GM13977 (cell line): ENCODE results near the gene CD74.
A peak's percentile ranks its signal among the peaks of the same experiment; 100 is the strongest.

Experiments used
- DNase-seq: peaks from one replicate; pipeline ENCODE4 v3.0.0; 2012; ENCODE audit warnings: low spot score
- in situ Hi-C: fragments of 300-500 bp; cut with MboI; formaldehyde crosslinking; loops from one replicate; pipeline ENCODE4 v1.12.0; 2022; ENCODE audit warnings: low sequenced_read_pairs, low pct_unique_long_range_greater_than_20kb, mixed read lengths, inconsistent platforms; ENCODE audit not compliant: unreplicated experiment
- TF ChIP-seq, protein P1 (sequence below): IDR thresholded peaks from 2 replicates; pipeline ENCODE4 v1.5.1; 2012; ENCODE audit warnings: mild to moderate bottlenecking, control low read depth; ENCODE audit not compliant: insufficient read depth; ENCODE audit errors: extremely low read depth, missing control alignments

The CD74 gene

DNA sequence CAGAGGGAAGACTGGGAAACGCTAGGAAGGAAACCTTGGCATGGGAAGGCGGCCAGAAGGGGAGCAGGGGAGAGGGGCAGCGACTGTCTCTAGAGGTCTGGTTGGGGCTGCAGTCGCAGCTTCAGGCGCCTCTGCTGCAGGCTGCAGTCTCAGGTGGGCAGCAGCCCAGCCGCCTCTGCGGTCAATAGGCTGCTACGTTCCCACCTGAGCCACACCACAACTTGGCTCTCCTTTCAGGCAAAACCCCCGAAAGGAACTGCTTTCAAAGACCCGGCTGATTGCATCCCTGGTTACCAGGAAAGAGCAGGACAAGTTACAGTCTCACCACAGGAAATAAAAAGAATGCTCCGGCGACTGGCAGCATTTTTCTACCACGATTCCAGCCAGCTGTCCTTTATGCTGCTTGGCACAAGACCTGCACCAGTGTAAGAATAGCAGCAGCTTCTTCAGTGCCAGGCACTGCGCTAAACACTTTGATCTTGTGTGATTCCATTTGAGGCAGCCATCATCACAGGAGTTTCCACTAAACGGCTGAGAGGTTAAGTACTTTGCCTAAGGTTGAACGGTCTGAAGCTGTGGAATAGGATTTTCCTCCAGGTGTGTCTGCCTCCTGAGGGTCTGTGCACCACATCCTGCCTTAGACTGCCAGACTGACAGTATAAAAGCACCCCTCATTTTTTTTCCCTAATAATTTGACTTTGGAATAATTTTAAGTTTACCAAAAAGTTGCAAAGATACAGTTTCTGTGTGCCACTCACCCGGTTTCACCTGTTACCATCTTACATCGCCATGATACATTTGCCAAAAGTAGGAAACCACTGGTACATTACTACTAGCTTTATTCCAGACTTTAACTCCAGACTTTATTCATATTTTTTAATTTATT, 29.3 kb upstream of the CD74 start:
- no peak for DNase-seq
- TF ChIP-seq, protein P1, sequence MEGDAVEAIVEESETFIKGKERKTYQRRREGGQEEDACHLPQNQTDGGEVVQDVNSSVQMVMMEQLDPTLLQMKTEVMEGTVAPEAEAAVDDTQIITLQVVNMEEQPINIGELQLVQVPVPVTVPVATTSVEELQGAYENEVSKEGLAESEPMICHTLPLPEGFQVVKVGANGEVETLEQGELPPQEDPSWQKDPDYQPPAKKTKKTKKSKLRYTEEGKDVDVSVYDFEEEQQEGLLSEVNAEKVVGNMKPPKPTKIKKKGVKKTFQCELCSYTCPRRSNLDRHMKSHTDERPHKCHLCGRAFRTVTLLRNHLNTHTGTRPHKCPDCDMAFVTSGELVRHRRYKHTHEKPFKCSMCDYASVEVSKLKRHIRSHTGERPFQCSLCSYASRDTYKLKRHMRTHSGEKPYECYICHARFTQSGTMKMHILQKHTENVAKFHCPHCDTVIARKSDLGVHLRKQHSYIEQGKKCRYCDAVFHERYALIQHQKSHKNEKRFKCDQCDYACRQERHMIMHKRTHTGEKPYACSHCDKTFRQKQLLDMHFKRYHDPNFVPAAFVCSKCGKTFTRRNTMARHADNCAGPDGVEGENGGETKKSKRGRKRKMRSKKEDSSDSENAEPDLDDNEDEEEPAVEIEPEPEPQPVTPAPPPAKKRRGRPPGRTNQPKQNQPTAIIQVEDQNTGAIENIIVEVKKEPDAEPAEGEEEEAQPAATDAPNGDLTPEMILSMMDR = no peak
- in situ Hi-C loops = no loop called here

- in situ Hi-C loops = no loop called here
- TF ChIP-seq, protein P1 = no peak
- DNase-seq = no peak
Measured at GRCh38 chr5:150440948-150441812, 28.5 kb upstream of the CD74 start.

GRCh38 chr5:150438873-150439546, 26.3 kb upstream of the CD74 start:
- TF ChIP-seq, protein P1 = peak; percentile 57
- in situ Hi-C loops = no loop called here
- DNase-seq = no peak

DNA sequence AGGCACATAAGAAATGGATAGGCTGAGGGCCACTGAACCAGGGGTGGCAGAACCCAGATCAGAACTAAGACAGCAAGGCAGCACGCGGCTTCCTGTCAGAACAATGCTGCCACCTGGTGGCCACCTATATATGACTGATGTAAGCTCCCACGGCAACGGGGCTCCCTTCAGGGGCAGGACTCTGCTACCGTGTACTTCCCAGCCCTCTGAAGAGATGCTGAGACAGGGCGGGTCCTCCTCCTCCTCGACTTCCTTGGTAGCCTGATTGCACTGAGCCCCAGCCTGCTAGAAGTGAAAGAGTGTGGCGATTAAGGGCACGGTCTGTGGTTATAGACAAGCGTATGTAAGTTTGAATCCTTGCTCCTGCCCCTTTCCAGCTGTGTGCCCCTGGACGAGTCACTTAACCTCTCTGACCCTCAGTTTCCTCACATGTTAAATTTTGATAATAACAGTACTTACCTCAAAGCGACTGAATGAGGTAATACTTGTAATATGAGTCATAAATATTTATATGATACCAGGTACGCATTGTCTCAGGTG, 23.5 kb upstream of the CD74 start:
- DNase-seq = peak; percentile 89
- in situ Hi-C loops = no loop called here
- TF ChIP-seq, protein P1 = peak; percentile 83

DNA sequence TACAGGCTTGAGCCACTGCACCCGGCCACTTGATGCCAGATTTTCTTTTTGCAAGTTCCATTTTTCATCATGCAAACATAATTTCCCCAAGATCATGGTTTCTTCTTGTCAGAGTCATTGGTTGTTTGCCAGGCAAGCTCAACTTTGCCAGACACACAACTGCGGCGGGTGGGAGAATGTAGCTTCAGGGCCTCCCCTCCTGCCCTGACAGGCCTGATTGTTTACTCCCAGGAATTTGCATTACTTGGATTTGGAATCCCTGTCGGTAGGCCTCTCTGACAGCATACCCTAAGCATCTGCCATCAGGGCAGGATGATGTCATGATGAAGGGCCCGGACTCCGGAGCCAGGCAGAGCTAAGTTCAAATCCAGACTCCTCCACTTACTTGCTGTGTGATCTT, 21.8 kb upstream of the CD74 start:
- DNase-seq = no peak
- TF ChIP-seq, protein P1 = no peak
- in situ Hi-C loops = no loop called here

- no peak for DNase-seq
- in situ Hi-C loops = no loop called here
- TF ChIP-seq, protein P1 = no peak
Measured at GRCh38 chr5:150431574-150431973, 18.9 kb upstream of the CD74 start.
